Measurements from ENCODE around the gene NCK2. TPM values are rescaled to one million over a fixed set of nuclear protein-coding genes. Genes with fewer than 3 reads are reported as not detected.

The NCK2 gene
- total RNA-seq, 1 donor from 2014 or later, result 45.9 TPM

DNA sequence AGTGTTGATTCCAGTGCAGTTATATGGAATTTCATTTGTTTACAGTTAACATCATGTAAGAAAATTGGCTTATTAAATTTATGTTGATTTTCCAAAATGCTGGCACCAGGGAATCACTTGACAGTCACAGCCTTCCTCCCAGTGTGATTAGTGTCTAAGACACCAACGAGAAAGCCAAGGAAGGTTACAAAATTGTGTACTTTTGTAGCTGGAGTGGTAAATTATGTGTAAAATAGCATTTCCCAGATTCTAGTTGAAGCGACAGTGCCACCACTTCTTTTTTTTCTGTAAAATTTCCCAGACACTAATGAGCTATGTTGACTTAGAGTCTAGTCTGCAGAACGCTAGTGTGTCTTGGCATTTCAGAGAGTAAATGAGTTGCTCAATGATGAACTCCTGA is 101.3 kb downstream of the NCK2 start:
- Histone ChIP-seq H3K9me3 (no peaks in the 10 kb centered on the region), H3K4me3 (no peak overlapping the region), H3K27ac (no peak overlapping the region), H3K27me3 (no peaks in the 10 kb centered on the region), H3K36me3 (no peaks in the 10 kb centered on the region), H3K4me1 (peaks cover 19% of the 10 kb centered on the region)
- no peak for TF ChIP-seq POLR2AphosphoS5 (IDR thresholded peaks at IDR 0.05; ENCODE audit: insufficient read depth in 1 of 2, low read depth in 1 of 2)
- TF ChIP-seq POLR2A (IDR thresholded peaks at IDR 0.05), result no peak
- TF ChIP-seq, protein P1, sequence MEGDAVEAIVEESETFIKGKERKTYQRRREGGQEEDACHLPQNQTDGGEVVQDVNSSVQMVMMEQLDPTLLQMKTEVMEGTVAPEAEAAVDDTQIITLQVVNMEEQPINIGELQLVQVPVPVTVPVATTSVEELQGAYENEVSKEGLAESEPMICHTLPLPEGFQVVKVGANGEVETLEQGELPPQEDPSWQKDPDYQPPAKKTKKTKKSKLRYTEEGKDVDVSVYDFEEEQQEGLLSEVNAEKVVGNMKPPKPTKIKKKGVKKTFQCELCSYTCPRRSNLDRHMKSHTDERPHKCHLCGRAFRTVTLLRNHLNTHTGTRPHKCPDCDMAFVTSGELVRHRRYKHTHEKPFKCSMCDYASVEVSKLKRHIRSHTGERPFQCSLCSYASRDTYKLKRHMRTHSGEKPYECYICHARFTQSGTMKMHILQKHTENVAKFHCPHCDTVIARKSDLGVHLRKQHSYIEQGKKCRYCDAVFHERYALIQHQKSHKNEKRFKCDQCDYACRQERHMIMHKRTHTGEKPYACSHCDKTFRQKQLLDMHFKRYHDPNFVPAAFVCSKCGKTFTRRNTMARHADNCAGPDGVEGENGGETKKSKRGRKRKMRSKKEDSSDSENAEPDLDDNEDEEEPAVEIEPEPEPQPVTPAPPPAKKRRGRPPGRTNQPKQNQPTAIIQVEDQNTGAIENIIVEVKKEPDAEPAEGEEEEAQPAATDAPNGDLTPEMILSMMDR (IDR thresholded peaks at IDR 0.05), result no peak
- DNase-seq (ENCODE audit: extremely low spot score in 2 of 2), result no peak
- intact Hi-C loops (cut with DNase I), result no loop called here

DNA sequence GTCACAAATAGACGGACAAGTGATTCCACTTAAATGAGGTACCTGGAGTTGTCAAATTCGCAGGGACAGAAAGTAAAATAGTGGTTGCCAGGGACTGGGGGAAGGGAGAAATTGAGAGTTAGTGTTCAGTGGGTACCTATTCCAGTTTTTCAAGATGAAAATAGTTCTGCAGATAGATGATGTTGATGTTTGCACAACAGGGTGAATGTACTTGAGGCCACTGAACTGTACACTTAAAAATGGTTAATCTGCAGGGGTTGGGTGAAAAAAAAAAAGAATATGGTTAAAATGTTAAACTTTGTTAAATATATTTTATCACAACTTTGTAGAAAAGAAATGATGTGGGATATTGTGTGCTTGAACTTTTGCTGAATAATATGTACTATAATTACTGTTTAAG is 102.3 kb downstream of the NCK2 start:
- no peaks in the 10 kb centered on the region for H3K9me3 ChIP-seq
- no peaks in the 10 kb centered on the region for H3K27me3 ChIP-seq
- H3K4me3 ChIP-seq, result no peak overlapping the region
- intact Hi-C loops (cut with DNase I), result no loop called here
- H3K27ac ChIP-seq, result no peak overlapping the region
- no peaks in the 10 kb centered on the region for H3K36me3 ChIP-seq
- peaks cover 24% of the 10 kb centered on the region for H3K4me1 ChIP-seq
- TF ChIP-seq POLR2A (IDR thresholded peaks at IDR 0.05) (no peak), POLR2AphosphoS5 (IDR thresholded peaks at IDR 0.05; ENCODE audit: insufficient read depth in 1 of 2, low read depth in 1 of 2) (no peak)
- TF ChIP-seq, protein P1 (IDR thresholded peaks at IDR 0.05), result no peak
- DNase-seq (ENCODE audit: extremely low spot score in 2 of 2), result no peak

DNA sequence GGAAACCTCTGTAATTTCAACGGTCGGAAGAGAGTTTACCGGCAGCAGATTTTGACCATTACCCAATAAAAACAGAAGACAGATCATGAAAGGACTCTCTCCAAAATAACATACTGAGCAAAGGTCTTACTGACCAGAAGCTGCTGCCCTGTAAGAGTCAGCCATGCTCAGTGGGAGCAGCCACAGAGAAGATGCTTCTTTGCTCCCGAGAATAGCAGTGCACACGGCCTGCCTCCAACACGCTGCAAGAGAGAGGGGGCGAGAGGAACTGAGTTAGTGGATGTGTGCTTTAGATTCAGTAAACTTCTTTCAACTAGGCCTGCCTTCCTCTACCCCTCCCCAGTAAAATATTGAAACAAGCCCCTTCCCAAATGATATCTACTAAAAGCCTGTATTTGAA is 103.7 kb downstream of the NCK2 start:
- H3K4me1 ChIP-seq, result peaks cover 23% of the 10 kb centered on the region
- intact Hi-C loops (cut with DNase I), result no loop called here
- H3K9me3 ChIP-seq, result no peaks in the 10 kb centered on the region
- no peaks in the 10 kb centered on the region for H3K36me3 ChIP-seq
- no peak overlapping the region for H3K4me3 ChIP-seq
- no peak overlapping the region for H3K27ac ChIP-seq
- DNase-seq (ENCODE audit: extremely low spot score in 2 of 2), result no peak
- no peaks in the 10 kb centered on the region for H3K27me3 ChIP-seq
- TF ChIP-seq, protein P1 (IDR thresholded peaks at IDR 0.05), result no peak

DNA sequence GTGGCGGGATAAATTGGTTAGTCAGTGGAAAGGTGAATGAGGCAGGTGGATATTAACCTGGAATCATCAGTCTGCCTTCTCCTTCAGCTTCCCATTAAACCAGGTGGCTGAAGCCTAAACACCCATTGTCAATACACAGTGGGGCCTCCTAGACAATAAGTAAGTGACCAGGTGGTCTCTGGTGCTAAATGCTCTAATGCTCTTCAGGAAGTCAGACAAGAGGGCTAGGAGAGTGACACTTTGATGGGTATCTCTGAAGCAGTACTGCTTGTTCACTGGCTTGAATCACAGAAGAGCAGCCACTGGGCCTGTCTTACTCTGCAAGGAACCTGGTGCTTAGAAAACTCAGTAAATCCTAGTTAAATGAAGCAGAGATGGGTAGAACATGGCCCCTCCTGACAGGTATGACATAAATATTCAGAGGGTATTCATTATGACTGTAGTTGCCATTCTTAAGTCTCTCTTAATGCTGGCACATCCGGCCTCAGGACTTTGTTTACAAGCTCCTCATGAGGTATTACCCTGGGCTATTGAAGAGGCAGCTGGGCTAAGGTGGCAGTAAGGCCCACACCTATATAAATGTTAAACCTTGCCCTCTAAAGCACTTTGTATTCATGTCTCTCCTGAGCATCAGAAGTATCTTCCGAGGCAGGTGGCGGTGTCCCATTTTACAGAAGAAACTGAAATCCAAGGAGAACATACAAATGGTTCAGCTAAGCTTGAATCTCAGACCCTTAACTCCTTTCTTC is 104.9 kb downstream of the NCK2 start:
- Histone ChIP-seq H3K4me1 (peaks cover 12% of the 10 kb centered on the region), H3K27me3 (no peaks in the 10 kb centered on the region), H3K9me3 (no peaks in the 10 kb centered on the region), H3K36me3 (no peaks in the 10 kb centered on the region), H3K4me3 (no peak overlapping the region), H3K27ac (no peak overlapping the region)
- DNase-seq (ENCODE audit: extremely low spot score in 2 of 2), result no peak
- intact Hi-C loops (cut with DNase I), result no loop called here
- TF ChIP-seq POLR2A (IDR thresholded peaks at IDR 0.05) (no peak), POLR2AphosphoS5 (IDR thresholded peaks at IDR 0.05; ENCODE audit: insufficient read depth in 1 of 2, low read depth in 1 of 2) (no peak)
- TF ChIP-seq, protein P1 (IDR thresholded peaks at IDR 0.05), result no peak

DNA sequence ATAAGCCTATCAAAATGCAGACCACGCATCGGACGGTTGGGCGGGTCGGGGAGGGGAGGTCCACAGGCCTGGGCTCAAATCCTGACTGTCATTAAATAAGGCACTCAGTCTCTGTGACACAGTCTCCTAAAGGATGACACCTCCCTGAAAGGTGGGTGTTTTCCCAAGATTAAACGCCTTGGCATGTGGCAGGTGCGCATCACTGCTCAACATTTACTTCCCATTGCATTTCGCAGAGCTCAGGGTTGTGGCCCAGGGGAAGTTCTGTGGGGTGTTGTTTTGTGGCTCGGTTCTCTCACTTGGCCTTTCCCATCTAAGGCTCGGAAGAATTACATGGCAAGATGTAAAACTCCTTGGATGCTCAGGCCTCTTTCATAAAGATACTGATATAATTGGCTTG is 107.4 kb downstream of the NCK2 start:
- H3K36me3 ChIP-seq, result peaks cover 0 to 9% of the 10 kb centered on the region in 2 donors
- H3K9me3 ChIP-seq, result no peaks in the 10 kb centered on the region
- H3K4me3 ChIP-seq, result no peak overlapping the region
- no peak for DNase-seq (ENCODE audit: extremely low spot score in 2 of 2)
- no peak overlapping the region for H3K27ac ChIP-seq
- intact Hi-C loops (cut with DNase I), result no loop called here
- TF ChIP-seq, protein P1 (IDR thresholded peaks at IDR 0.05), result no peak
- TF ChIP-seq POLR2A (IDR thresholded peaks at IDR 0.05) (no peak), POLR2AphosphoS5 (IDR thresholded peaks at IDR 0.05; ENCODE audit: insufficient read depth in 1 of 2, low read depth in 1 of 2) (no peak)
- H3K4me1 ChIP-seq, result peaks cover 12% of the 10 kb centered on the region
- H3K27me3 ChIP-seq, result no peaks in the 10 kb centered on the region

Data from vagina (tissue), 2 donors.